ENCODE results near the gene USP6.
"Not testable (repeated sequence)": the region's sequence is repeated elsewhere in the genome, so short reads cannot be mapped to it uniquely, and the experiment has no call there.

USP6 gene

DNA sequence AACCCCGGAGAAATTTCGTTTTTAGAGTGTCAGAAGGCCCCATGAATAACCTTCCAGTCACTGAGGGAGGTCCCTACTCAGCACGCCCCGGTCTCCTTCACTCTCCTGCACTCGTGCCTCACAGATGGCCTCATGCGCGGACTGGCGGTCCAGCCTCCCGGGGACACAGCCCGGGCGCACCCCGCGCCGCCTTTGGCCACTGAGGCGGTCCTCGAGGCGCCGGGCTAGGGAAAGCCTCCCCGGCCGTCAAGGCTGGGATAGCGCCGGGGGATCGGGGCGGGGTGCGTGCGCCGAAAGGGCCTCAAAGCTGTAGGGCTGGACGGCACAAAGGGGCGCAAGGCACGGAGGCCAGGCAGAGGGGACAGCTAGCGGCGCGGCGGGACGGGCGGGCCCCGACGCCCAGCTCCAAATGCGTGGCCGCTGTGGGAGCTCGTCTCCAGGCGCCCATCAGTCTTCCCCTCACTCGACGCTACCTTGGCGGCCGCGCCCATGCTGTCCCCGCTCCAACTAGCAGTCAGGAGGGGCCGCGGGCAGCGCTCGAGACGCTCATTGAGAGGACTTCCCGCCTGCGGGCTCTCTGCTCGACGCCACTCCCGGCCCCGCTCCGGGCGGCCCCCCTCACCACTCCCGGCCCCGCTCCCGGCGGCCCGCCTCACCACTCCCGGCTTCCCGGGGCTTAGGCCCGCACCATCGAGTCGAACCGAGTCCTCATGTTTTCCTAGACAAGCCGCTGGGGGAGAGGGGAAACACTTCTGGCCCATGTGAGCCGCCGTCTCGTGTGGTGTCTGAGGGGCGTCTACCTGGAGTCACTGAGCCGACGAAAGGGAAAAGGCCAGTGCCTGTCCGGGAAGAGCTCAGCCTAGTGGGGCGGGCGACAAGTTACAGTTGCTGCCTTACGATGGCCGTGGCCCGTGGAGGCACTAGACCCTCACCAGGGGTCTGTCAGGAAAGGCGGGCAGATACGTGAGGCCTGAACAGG is at the start of gene USP6:
Gene USP6, plus strand, starts transcription at position 360 of the 979 bp plus-strand sequence. CDS start 14,336 bp downstream, outside the sequence.
- DNase-seq (ENCODE audit: low spot score): no peak

DNA sequence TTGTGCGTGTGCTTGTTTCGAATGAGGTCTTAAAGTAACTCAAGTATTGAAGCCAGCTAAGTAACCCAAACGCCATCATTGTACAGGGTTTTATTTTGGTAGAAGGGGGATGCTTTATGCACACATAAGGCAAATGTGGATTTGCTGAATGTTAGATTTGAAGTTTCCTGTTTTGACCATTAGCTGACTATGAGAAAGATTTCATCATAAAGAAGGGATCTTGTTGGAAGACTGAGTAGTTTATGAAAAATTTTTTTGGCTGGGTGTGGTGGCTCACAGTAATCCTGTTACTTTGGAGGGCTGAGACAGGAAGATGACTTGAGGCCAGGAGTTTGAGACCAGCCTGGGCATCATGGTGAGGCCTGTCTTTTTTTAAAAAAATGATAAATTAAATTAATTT is 47.6 kb upstream of the USP6 start:
- no peak for DNase-seq (ENCODE audit: low spot score)

DNA sequence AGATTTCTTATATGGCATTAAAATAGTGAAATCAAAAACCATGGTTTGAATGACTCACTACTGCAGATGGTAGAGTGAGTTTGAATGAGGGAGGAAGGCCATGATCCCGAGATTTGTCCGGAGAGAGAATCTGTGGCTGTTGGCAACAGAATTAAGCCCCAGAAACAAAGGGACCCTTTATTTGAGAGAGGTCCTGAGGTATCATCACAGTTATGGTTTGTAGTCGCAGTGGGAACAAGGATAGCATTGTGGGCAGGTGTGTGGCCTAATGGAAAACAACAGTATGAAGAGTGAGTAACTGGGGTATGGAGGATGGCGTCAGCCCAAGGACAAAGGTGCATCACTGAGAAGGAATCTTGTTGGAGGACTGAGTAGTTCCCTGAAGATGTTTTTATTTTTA is 46.1 kb upstream of the USP6 start:
- no peak for DNase-seq (ENCODE audit: low spot score)

DNA sequence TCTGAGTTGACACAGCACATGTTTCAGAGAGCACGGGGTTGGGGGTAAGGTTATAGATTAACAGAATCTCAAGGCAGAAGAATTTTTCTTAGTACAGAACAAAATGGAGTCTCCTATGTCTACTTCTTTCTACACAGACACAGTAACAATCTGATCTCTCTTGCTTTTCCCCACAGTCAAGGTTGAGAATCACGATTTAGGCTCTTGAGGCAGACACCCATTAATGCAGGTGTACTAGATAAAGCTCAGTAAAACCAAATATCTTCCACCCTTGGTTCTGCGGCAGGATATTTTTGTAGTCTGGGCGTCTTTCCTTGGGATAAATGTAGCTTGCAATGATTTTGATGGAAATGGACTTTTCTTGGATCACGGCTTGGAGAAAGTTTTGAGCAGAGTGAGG is 40.4 kb upstream of the USP6 start:
- DNase-seq (ENCODE audit: low spot score): not testable (repeated sequence)

DNA sequence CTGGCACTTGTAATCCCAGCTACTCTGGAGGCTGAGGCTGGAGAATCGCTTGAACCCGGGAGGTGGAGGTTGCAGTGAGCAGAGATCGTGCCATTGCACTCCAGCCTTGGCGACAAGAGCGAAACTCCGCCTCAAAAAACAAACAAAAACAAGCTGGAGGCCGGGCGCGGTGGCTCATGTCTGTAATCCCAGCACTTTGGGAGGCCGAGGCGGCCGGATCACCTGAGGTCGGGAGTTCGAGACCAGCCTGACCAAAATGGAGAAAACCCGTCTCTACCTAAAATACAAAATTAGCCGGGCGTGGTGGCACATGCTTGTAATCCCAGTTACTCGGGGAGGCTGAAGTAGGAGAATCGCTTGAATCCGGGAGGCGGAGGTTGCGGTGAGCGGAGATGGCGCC is 38.6 kb upstream of the USP6 start:
- not testable (repeated sequence) for DNase-seq (ENCODE audit: low spot score)

DNA sequence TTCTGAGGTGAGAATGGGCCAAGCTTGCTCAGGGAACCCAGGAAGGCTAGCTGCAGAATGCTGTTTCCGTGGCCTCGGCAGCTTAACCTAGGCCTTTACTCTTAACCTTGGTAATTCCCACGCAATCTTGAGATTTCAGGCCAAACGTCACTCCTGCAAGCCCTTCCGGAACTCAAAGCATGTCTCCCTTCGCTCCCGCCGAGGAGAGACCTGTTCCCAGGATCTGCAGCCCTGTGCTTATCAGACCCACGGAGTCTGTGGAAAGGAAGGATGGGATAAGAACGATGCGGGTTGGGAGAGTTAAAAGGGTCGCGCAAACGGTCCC is 38.1 kb upstream of the USP6 start:
- no peak for DNase-seq (ENCODE audit: low spot score)

DNA sequence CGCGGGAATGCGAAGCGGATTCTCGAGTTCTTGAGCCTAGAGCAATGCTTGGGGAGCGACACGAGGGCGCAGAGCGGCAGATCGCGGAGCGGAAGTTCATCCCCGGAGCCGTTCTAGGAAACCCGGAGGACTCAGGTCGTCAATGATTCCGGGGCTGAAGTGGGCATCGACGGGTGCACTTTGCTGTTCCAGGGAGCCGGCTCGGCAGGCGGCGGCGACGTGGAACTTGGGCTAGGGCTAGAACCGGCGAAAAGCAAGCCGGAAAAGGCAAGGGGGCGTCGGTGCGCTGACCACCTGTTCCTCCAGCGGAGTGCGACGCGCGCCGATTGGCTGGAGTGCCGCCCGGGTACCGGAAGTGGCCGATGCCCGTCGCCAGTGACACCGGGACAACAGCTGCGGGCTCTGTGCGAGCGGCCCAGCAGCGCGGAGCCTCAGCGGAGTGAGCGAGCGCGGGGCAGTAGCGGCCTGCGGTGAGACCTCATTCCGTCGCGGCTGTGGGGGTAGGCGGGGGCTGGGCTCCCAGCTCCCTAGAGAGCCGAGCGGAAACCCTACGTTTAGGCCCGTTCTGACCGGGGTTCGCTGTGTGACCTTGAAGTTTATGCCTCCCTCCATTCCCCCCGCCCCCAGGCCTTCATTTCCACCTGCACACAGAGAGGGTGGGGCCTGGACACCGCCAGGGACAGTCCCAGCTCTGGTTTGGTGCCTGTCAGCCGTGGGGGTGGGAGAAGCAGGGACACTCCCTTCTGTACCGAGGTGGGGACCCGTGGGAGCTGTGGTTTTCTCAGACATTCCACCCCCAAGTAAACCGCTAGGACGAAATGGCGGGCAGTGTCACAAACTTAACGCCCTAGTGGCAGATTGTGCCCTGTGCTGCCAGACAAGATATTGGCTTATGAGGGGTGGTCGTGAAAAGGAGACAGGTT is 37.5 kb upstream of the USP6 start, which contains the start of gene ZFP3:
Gene ZFP3, plus strand, starts transcription at position 362 of the 923 bp plus-strand sequence. CDS start 13,038 bp downstream, outside the sequence.
- no peak for DNase-seq (ENCODE audit: low spot score)

DNA sequence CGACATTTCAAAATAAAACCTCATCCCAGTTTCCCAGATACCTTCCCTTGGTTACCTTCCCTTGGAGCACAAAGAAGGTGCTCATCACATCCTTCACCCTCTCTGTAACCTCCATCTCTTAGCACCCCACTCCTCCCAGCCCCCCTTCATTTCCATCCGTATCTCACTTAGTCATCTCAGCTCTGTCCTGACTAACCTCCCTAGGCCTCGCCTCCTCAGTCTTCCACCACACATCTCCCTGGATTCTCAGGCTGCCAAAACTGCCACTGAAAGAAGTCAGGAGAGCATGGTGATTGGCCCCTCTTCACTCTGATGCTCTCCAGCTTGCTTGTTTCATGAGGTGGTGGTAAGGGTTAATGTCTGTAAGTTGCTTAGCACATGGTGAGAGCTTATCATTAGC is 35.2 kb upstream of the USP6 start:
- DNase-seq (ENCODE audit: low spot score): no peak

DNA sequence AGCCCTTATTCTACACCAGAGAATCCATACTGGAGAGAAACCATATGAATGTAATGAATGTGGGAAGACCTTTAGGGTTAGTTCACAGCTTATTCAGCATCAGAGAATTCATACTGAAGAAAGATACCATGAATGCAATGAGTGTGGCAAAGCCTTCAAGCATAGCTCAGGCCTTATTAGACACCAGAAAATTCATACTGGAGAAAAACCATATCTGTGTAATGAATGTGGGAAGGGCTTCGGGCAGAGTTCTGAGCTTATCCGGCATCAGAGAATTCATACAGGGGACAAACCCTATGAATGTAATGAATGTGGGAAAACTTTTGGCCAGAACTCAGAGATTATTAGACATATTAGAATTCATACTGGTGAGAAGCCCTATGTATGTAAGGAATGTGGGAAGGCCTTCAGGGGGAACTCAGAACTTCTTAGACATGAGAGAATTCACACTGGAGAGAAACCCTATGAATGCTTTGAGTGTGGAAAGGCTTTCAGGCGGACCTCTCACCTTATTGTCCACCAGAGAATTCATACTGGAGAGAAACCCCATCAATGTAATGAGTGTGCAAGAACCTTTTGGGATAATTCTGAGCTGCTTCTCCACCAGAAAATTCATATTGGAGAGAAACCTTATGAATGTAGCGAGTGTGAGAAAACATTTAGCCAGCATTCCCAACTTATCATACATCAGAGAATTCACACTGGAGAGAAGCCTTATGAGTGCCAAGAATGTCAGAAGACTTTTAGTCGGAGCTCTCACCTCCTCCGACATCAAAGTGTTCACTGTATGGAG is 23.4 kb upstream of the USP6 start:
- no peak for DNase-seq (ENCODE audit: low spot score)

DNA sequence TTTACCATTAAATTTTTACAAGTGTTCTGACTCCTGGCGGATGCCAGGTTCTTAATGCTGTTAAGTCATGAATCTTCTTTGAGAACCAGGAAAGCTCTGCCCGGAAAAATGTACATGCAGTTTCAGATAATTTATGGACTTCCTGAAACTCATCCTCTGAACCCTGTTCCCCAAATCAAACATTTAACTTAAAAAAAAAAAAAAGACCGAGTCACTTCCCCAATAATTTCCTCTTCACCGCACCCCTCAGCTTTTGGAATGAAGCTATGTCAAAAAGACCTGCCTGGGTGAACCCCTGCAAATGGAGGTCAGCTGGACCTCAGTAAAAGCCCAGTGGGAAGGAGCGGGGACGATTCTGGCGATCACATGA is 19.1 kb upstream of the USP6 start:
- DNase-seq (ENCODE audit: low spot score): no peak

DNA sequence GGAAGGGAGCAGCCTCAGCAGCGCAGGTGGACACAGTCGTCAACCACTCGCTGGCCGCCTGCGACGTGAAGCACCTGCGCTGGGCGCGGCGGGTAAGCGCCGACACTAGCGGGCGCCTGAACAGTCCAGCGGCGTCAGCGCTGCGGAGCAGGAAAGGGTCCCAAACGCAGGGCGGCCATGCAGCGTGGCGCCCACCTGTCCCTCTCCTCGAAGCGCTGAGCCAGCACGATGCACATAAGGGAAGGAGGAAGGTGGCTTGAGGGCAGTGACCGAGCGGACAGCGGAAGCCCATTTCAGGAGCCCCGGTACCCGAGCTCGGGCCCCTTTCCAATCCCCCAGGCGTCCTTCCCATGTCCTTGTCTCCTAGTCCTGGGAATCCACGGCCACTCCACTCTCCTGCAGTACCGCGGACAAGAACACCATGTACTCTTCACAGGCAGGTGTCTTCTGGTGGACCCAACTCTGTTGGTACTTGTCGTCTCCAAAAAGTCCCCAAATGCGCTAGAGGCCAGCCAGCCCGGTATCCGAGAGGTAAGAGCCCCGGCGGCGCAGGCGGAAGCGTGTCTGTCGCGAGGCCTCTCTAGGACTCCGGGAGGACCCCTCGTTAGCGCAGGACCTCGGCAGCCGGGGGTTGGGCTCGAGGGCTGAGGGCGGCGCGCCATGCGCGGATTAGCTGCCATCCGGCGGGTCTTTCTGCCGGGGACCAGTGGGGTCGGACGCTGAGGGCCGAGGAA is 18.6 kb upstream of the USP6 start:
- DNase-seq (ENCODE audit: low spot score): no peak

DNA sequence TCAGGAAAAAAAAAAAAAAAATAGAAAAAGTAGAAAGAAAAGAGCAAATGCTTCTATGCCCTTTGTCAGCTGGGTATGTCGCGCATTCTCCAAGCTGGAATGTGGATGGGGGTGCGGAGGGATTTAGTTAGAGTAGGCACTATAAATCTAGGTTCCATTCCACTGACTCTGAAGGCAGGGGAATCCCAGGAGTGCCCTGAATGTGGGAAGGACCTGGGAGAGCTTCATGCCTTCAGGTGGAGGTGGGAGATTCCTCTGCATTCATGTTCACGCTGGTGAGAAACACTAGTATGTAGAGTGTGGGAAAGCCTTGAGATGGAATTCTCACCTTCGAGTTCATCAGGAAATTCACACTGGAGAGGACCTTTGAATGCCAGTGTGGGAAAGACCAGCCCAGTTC is 16.6 kb upstream of the USP6 start:
- no peak for DNase-seq (ENCODE audit: low spot score)

DNA sequence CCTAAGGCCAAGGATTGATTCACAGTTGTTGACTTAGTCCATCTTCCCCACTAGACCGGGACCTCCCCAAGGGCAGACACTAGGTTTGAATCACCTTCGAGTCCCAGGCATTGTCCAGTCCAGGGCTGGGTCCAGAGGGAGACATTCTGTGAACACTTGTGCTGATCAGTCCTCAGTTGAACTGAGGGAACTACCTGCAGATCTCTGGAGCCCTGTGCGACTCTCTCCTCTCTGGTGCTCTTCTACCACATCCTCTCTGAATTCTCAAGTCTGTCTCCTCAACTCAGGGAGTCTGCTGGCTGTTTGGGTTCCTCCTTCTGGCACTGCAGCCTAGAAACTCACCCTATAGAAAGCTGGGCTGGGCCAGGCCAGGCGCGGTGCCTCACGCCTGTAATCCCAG is 15.0 kb upstream of the USP6 start:
- DNase-seq (ENCODE audit: low spot score): no peak

DNA sequence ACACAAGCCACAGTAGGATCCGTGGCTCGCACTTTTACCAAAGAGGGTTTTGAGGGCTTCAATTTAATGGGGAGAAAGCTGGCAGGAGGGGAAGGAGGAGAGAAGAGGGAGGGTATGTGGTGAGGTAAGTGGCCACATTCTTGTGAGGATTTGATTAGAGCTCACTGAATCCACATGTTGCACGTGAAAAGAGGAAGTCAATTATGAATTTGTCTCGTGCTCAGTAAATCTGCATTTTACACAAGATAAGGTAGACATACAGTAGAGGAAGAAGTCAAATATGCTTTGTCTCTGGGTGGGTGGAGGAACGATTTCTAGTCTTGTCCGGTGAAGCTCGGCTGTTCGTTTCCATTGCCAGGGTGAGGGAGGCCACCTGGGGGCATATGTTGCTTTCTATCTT is 5.0 kb upstream of the USP6 start:
- no peak for DNase-seq (ENCODE audit: low spot score)

DNA sequence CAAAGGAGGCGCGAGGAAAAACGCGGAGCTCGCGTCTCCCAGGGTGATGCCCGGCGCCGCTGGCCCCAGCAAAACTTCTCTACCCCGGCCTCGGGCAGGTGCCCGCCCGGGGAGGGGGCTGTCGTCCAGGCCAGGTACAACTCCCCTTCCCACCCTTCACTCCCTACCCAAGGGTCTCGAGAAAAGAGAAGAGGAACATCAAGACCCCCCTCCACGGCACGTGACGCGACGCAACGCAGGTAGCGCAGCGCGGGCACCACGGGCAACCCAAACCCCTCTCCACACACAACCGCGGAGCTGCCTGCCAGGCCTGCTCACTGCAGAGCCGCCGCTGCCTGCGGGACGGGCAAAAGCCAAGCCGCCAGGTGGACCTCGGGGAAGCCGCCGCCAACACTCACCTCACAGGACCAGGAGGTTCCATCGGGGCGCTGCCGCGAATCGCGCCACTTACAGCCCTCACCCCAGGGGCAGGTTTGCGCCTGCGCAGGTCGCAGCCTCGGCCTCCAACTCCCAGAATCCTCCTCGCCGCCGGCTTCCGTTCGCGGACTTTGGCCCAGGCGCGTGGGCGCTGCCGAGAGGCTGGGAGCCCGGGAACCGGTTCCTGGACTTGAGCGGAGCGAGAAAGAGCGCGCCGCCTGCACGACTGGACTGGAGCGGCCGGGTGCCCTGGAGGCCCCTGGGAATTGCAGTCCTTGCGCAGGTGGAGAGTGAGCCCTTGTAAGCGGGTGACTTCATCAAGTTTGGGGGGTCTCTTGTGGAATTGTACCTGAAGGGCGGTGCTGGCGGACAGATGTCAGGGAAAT is 4.2 kb upstream of the USP6 start, which contains the start of gene ZNF232:
Gene ZNF232, minus strand, starts transcription at position 477 of the 803 bp plus-strand sequence. Its CDS starts 56 bp downstream, at position 421.
- peak; percentile 97 for DNase-seq (ENCODE audit: low spot score)

DNA sequence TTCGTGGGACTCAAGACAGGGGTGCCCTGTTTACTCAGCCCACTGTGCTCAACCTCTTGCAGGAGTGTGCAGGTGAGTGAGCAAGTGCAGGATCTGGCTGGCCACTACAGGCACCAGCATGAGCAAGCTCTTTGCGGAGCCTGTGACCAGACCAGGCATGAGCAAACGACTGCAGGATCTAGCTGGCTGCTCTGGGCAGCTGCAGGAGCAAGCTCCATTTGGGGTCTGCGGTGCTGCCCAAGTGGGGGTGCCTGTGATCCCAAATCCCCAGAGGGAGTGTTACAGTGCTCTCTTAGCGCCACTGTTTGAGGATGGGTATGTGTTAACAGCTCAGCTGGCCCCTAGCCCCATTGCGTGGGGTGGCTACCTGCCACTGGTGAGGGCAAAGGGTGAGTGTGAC is 2.4 kb downstream of the USP6 start:
- DNase-seq (ENCODE audit: low spot score): no peak

DNA sequence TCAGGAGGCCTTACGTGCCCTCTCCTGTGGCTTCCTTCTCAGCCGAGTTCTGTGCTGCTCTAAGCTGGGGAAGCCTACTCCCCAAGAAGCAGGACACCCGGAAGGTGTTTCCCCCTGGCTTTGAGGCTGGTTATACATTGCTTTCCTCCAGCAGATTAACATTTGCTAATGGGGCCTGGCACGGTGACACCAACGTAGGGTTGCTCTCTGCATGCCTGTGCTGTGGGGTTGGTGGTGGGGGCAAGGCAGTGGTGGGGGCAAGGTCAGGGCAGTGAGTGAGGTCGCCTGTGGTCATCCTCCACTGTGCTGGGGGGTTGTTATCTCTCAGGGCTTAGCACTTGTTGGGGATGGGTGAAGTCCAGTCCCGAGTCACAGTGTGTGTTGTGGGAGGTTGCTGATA is 4.2 kb downstream of the USP6 start:
- DNase-seq (ENCODE audit: low spot score): no peak

DNA sequence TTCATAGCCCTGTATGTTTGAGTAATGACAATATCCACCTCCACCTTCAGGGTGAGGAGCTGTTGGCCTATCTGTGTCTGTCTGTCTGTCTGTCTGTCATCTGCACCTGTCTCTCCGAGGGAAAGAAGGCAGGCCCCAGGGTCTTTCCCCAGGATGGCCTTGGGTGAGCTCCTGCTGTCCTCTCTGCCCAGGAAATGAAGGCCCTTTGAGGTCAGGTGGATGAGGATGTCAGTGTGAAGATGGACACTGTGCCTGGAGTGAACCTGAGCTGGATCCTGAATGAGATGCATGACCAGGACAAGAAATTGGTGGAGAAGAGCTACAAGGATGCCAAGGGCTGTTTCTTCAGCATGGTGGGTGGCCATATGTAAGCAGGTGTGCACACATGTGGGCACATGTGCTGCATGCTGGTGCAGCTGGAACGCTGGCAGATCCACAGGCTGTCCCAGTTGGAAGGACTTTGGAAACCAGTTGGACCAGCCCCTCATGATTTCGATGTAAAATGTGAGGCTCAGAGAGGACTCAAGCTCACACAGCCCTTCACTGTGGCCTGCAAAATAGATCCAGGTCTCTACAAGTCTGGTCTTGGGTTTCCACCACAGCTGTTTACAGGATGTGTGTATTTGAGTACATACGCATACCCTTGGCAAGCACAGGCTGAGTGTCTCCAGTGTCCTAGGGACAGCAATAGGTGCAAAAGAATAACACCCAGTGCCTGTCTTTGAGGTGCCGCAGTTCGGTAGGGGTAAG is 4.8 kb downstream of the USP6 start:
- DNase-seq (ENCODE audit: low spot score): not testable (repeated sequence)

DNA sequence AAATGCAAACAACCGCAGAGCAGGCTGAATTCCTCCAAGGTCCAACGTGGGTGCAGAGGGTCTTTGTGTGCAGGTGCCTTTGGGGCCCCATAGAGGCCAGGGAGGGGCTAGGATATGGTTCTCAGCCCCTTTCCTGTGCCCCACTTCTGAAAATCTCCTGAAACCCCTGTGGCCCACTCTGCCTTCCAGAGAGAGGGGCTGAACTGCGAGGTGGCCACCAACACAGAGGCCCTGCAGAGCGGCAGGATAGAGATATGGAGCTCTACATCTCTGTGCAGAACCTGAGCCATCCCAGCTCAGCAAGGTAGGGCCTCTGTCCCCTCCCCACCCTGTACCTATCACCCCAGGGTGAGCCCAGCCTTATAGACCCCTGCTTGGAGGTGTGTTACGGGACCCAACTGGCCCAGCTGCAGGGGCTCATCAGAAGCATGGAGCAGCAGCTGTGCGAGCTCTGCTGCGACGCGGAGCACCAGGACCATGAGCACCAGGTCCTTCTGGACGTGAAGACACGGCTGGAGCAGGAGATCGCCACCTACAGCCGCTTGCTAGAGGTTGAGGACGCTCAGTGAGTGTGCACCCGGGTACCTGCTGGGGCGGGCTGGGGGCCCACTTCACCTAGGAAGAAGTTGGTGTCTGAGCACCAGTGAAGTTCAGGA is 5.5 kb downstream of the USP6 start:
- DNase-seq (ENCODE audit: low spot score): no peak

All from HuH-7 (cell line).